Activated CD4-positive, alpha-beta memory T cell treated with anti-CD3 and anti-CD28 coated beads, Interleukin-2, amount 10 ng/mL, durations not matched to agents 7 days and 5 days (primary cell): Measurements from ENCODE around the gene SLCO1B1. TPM values are rescaled to one million over a fixed set of nuclear protein-coding genes. Genes with fewer than 3 reads are reported as not detected.

Source experiments
- CTCF ChIA-PET: fragments of 350-600 bp; sonication (Branson Sonifier 250); formaldehyde crosslinking; loops from one replicate; lab custom pipeline; 2021; ENCODE audit warnings: antibody characterized with exemption, inconsistent platforms; lab: Charles Lee
- POLR2A ChIA-PET: fragments of 350-600 bp; sonication (Branson Sonifier 250); formaldehyde crosslinking; loops from one replicate; lab custom pipeline; 2021; ENCODE audit warnings: antibody characterized with exemption; lab: Charles Lee
- DNase-seq: peaks from one replicate; pipeline ENCODE4 v3.0.0-alpha.2; 2020
- H3K27ac Mint-ChIP-seq: one replicate; pipeline ENCODE4 v1.8.0; 2021; ENCODE audit warnings: mild to moderate bottlenecking, mixed read lengths
- H3K27me3 Mint-ChIP-seq: one replicate; pipeline ENCODE4 v1.8.0; 2021; ENCODE audit warnings: mixed read lengths
- H3K36me3 Mint-ChIP-seq: one replicate; pipeline ENCODE4 v1.8.0; 2021; ENCODE audit warnings: low read depth, mixed read lengths
- H3K4me1 Mint-ChIP-seq: one replicate; pipeline ENCODE4 v1.8.0; 2021; ENCODE audit warnings: mixed read lengths
- H3K4me3 Mint-ChIP-seq: one replicate; pipeline ENCODE4 v1.8.0; 2021; ENCODE audit warnings: mild to moderate bottlenecking, mixed read lengths
- H3K9me3 Mint-ChIP-seq: one replicate; pipeline ENCODE4 v1.8.0; 2021; ENCODE audit warnings: mixed read lengths
- total RNA-seq, 2 experiments: library from RNA; stranded (reverse); gene quantifications; one replicate each; pipeline ENCODE4 v1.2.3, GENCODE V29; 2021

The SLCO1B1 gene
- total RNA-seq, 2 experiments from 2014 or later, result not detected

- no peaks in the 10 kb centered on the region for H3K9me3 Mint-ChIP-seq
- no peaks in the 10 kb centered on the region for H3K4me1 Mint-ChIP-seq
- H3K36me3 Mint-ChIP-seq, result no peaks in the 10 kb centered on the region
- DNase-seq, result no peak
- no peak overlapping the region for H3K4me3 Mint-ChIP-seq
- POLR2A ChIA-PET, result interaction anchor here (0.5 kb wide), 1 partner anchor 409 kb away, joined by 3 read pairs; the partner anchor contains the start of gene LDHB
- no peak overlapping the region for H3K27ac Mint-ChIP-seq
- CTCF ChIA-PET, result interaction anchor here (0.9 to 2.7 kb wide), 6 partner anchors 9 to 434 kb away, joined by 3 to 10 read pairs (median 3); no protein-coding TSS in a partner anchor
- no peaks in the 10 kb centered on the region for H3K27me3 Mint-ChIP-seq
Observed at GRCh38 chr12:21248679-21249078, 117.7 kb downstream of the SLCO1B1 start.

GRCh38 chr12:21252070-21252469 lies 121.1 kb downstream of the SLCO1B1 start:
- CTCF ChIA-PET, result interaction anchor here (0.6 kb wide), 1 partner anchor 428 kb away, joined by 4 read pairs; no protein-coding TSS in a partner anchor

GRCh38 chr12:21257172-21257571 lies 126.2 kb downstream of the SLCO1B1 start:
- ChIA-PET POLR2A (no interaction called here), CTCF (no interaction called here)
- no peak overlapping the region for H3K4me3 Mint-ChIP-seq
- no peaks in the 10 kb centered on the region for H3K9me3 Mint-ChIP-seq
- no peaks in the 10 kb centered on the region for H3K27me3 Mint-ChIP-seq
- no peak for DNase-seq
- no peaks in the 10 kb centered on the region for H3K4me1 Mint-ChIP-seq
- H3K36me3 Mint-ChIP-seq, result no peaks in the 10 kb centered on the region
- no peak overlapping the region for H3K27ac Mint-ChIP-seq

More at GRCh38 chr12:21252070-21252469, 121.1 kb downstream of the SLCO1B1 start:
- Mint-ChIP-seq H3K9me3 (no peaks in the 10 kb centered on the region), H3K27me3 (no peaks in the 10 kb centered on the region), H3K4me3 (no peak overlapping the region), H3K36me3 (no peaks in the 10 kb centered on the region), H3K27ac (no peak overlapping the region), H3K4me1 (no peaks in the 10 kb centered on the region)
- POLR2A ChIA-PET, result no interaction called here
- no peak for DNase-seq

GRCh38 chr12:21264232-21264631 lies 133.2 kb downstream of the SLCO1B1 start:
- no peak for DNase-seq
- Mint-ChIP-seq H3K4me1 (no peaks in the 10 kb centered on the region), H3K27me3 (peaks cover 12% of the 10 kb centered on the region), H3K9me3 (no peaks in the 10 kb centered on the region), H3K4me3 (no peak overlapping the region), H3K27ac (no peak overlapping the region), H3K36me3 (no peaks in the 10 kb centered on the region)
- CTCF ChIA-PET, result no interaction called here
- POLR2A ChIA-PET, result no interaction called here

- POLR2A ChIA-PET, result no interaction called here
- Mint-ChIP-seq H3K4me1 (no peaks in the 10 kb centered on the region), H3K27ac (no peak overlapping the region), H3K27me3 (peaks cover 12% of the 10 kb centered on the region), H3K4me3 (no peak overlapping the region), H3K9me3 (no peaks in the 10 kb centered on the region), H3K36me3 (no peaks in the 10 kb centered on the region)
- no peak for DNase-seq
- CTCF ChIA-PET, result no interaction called here
Observed at GRCh38 chr12:21265932-21266331, 134.9 kb downstream of the SLCO1B1 start.

- DNase-seq, result no peak
- Mint-ChIP-seq H3K4me1 (no peaks in the 10 kb centered on the region), H3K27ac (no peak overlapping the region), H3K27me3 (peaks cover 9% of the 10 kb centered on the region), H3K4me3 (no peak overlapping the region), H3K36me3 (no peaks in the 10 kb centered on the region), H3K9me3 (no peaks in the 10 kb centered on the region)
- ChIA-PET CTCF (no interaction called here), POLR2A (no interaction called here)
Observed at GRCh38 chr12:21276826-21277225, 145.8 kb downstream of the SLCO1B1 start.

Other genes starting within 250 kb of the SLCO1B1 start
- gene SLCO1A2, start 203.7 kb downstream of the SLCO1B1 start, total RNA-seq, result not detected
- gene IAPP, start 241.7 kb downstream of the SLCO1B1 start, total RNA-seq, result not detected